D721Med (cell line): ENCODE data around the gene PDLIM4.

Experiments
- DNase-seq: peaks from one replicate; pipeline ENCODE4 v3.0.0; 2011; ENCODE audit warnings: low spot score; ENCODE audit not compliant: insufficient read length
- FAIRE-seq: peaks from 2 replicates; lab custom pipeline; 2011; peaks lifted over from hg19 to GRCh38; lab: Jason Lieb, UNC
- TF ChIP-seq, protein P1 (sequence below): IDR thresholded peaks from 2 replicates; pipeline ENCODE4 v1.5.1; 2012; ENCODE audit warnings: mild to moderate bottlenecking, control low read depth; ENCODE audit not compliant: insufficient read depth; ENCODE audit errors: missing control alignments

The PDLIM4 gene

DNA sequence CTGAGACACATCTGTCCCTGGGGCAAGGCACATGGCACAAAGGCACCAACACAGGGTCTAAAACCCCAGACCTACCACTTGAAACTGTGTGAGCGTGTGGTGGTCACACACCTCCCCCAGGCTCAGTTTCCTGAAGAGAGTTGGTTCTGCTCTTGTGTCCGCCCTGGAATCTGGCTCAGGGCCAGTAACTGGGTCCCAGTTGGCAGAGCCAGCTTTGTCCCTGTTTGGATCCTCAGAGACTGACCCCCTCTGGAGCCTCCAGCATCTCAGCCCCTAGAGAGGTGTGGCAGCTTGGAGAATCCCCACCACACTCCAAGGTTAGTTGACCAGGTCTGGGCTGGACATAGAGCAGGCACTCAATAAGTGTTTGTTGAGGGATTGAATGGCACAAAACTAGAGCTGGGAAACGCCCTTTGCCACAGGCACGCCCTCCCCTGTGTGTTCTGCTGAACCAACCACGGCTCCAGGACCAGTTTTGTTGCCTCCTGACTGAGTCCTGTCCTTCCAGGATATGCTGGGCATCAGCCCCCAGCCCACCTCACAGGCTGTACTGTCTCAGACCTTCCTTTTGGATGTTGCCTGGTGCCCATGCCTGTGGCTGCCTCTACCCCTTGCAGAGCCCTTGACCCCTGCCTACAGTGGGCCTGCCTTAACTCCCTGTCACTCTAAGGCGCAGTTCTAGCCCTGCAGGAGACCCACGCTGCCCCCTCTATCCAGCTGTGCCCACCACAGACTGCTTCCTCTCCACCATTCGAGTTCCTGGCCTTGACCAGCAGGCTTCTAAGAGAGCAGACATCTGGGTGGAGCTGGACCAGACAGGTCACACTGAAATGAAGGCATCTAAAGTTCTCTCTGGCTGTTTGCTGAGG, 3.8 kb upstream of the PDLIM4 start:
- FAIRE-seq (no peak), DNase-seq (no peak)
- TF ChIP-seq, protein P1, sequence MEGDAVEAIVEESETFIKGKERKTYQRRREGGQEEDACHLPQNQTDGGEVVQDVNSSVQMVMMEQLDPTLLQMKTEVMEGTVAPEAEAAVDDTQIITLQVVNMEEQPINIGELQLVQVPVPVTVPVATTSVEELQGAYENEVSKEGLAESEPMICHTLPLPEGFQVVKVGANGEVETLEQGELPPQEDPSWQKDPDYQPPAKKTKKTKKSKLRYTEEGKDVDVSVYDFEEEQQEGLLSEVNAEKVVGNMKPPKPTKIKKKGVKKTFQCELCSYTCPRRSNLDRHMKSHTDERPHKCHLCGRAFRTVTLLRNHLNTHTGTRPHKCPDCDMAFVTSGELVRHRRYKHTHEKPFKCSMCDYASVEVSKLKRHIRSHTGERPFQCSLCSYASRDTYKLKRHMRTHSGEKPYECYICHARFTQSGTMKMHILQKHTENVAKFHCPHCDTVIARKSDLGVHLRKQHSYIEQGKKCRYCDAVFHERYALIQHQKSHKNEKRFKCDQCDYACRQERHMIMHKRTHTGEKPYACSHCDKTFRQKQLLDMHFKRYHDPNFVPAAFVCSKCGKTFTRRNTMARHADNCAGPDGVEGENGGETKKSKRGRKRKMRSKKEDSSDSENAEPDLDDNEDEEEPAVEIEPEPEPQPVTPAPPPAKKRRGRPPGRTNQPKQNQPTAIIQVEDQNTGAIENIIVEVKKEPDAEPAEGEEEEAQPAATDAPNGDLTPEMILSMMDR = no peak

DNA sequence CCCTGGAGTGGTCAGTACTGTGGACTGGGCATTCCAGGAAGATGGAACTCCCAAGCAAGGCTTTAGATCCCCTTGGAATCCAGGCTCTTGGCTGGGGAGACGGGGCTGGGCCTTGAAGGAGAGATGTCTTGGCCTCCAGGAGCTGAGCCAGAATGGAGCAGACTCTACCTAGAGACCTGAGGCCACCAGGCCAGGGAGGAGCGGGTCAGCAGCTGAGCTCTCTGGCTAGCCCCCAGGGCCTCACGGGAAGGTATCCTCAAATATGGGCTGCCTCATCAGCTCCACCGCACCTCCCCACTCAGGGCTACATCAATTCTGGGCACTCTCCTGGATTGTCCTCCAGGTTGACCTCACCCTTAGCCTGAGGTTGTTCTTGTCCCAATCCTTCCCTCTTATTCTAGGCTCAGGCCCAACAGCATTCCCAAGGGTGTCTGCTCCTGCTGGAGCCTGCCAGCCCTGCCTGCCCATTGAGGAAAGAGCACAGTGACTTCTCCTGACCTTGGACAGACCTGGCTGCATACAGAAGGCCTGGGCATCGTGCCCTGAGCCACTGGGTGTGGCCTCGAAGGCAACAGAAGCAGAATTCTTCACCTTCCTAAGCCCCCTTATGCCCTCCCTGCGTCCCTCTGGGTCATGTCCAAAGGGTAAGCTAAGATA, 3.0 kb upstream of the PDLIM4 start:
- TF ChIP-seq, protein P1 = no peak
- DNase-seq (no peak), FAIRE-seq (no peak)

DNA sequence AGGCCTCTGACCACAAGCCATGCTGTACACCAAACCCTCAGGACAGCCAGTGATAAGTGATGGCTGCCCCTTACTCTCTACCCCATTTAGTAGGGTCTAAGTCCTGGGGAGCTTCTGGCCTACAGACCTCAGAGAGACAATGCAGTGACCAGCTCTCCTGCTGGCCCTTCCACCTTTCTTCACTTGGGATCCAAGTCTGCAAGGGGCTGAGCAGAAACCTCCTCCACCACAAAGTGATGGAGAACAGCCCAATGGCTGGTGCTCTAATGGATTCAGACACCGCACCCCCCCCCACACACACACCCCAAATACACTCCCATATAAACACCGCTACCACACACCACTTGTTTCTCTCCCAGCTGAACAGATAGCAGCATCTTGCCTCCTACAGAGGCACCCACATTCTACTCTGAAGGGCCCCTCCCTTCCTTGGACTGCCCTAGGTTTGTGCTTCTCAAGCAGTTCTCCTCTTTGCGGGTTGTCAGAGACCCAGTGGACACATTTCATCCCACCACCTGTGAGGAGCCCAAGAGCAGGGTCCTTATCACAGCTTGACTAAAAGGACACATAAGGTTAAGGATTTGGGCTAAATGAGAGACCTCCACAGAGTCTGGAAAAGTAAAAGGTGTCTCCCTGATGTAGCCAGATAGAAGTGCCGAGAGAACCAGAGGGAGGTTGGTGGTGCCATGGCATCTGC, 1.3 kb upstream of the PDLIM4 start:
- no peak for FAIRE-seq
- no peak for DNase-seq

DNA sequence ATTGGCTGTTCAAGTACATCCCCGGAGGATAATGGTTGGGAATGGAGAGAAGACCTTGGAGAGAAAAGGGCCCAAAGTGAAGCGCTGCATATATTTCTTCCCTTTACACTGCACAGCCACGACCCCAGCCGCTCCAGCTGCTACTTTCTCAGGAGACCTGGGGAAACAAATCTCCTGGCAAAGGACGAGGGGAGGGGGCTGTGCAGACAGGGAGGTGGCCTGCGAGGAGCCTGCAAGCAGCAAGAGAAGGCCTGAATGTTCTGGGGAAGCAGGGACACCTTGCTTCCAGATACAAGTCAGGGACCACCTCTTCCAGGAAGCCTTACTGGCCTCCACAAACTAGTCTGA, 739 bp upstream of the PDLIM4 start:
- TF ChIP-seq, protein P1 = no peak
- no peak for FAIRE-seq
- no peak for DNase-seq

More for the DNA sequence above, 1.3 kb upstream of the PDLIM4 start:
- TF ChIP-seq, protein P1 = no peak

DNA sequence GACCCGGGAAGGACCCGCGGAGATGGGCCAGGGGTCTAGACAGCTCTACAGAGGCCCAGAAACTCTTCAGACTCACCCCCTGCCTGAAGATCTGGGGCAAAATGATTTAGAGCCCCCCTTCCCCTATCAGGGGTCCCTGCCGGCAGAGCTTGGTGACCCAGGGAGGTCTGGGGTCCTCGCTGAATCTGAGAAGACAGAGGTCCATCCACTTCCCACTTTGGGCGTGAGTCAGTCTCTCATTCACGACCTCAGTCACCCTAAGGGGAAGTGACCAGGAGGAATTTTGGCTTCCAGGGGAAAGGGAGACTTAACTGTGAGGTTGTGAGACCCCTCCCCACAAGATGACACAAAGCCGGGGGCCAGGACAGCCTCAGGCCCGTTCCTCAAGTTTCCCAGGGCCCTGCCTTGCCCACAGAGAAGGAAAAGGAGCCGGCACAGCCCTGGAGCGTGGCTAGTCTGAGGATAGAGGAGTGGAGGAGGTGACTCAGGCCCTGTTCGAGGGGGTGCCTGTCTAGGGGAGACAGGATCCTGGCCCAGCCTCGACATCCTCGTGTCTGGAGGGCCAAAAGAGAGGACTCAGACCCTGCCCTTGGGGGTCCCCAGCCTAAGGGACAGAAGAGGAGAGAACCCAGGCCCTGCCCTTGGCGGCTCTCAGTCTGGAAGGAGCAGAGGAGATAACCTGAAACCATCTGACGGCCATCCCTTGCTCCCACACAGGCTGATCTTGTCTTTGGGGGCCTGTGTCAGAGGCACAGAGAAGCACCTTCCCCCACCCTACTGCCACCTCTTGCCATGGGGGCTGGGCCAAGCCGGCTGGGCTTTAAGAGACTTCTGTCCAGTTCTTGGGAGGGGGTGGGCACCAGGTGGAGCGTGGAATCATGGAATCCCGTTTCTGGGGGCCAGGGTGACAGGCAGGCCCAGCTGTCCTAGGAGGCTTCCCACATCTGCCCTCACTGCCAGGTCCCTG, 889 bp downstream of the PDLIM4 start:
- DNase-seq (no peak), FAIRE-seq (no peak)
- TF ChIP-seq, protein P1 = no peak

DNA sequence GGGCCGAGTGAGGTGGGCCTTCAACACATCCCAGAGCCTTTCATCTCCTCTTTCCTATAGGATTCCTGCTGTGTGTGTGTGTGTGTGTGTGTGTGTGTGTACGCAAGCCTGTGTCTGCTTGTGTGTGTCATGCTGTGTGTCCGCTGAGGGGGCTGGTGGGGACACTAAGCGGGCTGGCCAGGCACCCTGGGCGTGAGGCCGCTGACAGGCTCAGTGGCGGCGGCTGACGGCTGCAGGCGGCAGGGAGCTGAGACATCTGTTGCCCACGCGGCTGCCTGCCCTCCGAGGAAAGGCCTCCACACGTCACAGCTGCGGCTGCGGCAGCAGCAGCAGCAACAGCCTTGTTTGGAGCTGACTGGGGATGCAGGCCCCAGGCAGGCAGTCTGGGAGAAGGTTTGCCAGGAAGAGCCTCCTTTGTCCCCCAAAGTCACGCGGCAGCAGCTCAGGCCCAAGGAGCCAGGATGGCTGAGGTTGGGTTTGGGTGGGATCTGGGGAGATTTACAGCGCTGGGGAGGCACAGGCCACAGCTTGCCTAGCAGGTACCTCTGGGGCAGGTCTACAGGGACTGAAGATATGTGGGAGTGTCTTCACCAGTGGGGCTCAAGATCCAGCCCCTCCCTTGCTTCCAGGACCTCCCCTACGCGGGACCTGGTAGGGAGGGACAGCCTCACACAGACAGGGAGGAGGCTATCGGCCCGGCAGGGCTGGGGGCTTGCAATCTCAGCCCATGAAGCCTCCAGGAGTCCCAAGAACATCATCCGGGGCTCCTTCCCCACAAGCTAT, 1.8 kb downstream of the PDLIM4 start:
- FAIRE-seq = no peak
- DNase-seq = no peak
- TF ChIP-seq, protein P1 = no peak
